HG03103 (cell line): Measurements from ENCODE around the gene KANSL1.

ENCODE experiments used
- ATAC-seq: cut with Tn5 transposase; IDR thresholded peaks from one replicate; pipeline ENCODE4 v1.9.1; 2021; ENCODE audit warnings: low read depth; ENCODE audit not compliant: unreplicated experiment

The KANSL1 gene

GRCh38 chr17:45991341-45991740, 201.9 kb downstream of the KANSL1 start:
- no peak for ATAC-seq

- ATAC-seq, result no peak
Measured at GRCh38 chr17:45990886-45991285, 202.3 kb downstream of the KANSL1 start.

DNA sequence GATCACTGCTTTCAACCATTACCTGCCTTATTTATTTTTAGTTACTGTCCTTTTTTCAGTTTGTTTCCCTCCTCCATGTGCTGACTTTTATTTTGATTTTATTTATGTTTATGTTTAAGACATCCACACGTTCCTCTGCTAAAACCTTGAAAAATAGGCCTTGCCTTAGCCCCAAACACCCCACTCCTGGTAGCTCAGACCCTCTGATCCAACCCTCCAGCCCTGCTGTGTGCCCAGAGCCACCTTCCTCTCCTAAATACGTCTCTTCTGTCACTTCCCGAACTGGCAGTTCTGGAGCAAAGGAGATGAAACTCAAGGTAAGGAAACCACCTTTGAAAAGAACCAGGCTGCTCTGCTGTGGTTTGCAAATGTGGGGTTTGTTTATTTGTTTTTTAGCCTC, 203.5 kb downstream of the KANSL1 start:
- no peak for ATAC-seq

GRCh38 chr17:45987706-45988105, 205.5 kb downstream of the KANSL1 start:
- no peak for ATAC-seq

DNA sequence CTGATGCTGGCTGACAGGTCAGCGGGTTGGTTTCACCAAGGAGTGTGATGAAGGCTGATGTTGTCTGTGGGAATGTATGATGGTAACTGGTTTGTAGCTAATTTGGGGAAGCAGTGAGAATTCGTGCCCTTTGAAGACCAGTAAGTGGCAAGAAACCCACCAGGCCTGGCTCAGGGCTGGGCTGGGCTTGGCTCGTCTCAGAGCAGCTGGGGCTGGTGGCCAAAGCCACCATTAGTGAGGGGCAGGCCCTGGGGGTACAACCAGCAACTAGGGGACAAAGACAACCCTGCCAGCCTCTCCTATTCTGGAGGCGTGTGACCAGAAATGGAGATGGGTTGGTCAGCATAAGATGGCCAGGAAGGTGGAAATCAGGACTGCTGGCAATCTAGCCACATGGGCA, 207.2 kb downstream of the KANSL1 start:
- ATAC-seq, result no peak

DNA sequence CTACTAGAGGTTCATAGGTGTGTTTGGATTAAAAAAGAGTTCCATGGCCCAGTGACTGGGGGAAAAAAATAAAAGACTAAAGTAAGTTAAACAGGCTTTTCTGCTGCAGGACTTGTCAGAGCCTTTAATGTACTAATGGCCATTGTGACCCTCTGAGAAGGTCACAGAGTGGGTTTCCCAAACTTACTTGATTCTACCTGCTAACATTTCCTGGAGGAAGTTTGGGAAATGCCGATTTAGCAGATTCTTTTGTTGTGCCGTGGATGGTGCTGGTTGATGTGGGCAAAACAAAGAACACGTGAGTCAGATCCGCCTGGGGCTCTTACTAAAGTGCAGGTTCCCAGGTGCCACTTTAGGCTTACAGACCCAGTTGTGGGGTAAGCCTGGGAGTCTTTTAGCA, 207.8 kb downstream of the KANSL1 start:
- ATAC-seq, result no peak

- ATAC-seq, result no peak
Measured at GRCh38 chr17:45984368-45984767, 208.9 kb downstream of the KANSL1 start.

- ATAC-seq, result no peak
Measured at GRCh38 chr17:45983614-45984310, 209.5 kb downstream of the KANSL1 start.

DNA sequence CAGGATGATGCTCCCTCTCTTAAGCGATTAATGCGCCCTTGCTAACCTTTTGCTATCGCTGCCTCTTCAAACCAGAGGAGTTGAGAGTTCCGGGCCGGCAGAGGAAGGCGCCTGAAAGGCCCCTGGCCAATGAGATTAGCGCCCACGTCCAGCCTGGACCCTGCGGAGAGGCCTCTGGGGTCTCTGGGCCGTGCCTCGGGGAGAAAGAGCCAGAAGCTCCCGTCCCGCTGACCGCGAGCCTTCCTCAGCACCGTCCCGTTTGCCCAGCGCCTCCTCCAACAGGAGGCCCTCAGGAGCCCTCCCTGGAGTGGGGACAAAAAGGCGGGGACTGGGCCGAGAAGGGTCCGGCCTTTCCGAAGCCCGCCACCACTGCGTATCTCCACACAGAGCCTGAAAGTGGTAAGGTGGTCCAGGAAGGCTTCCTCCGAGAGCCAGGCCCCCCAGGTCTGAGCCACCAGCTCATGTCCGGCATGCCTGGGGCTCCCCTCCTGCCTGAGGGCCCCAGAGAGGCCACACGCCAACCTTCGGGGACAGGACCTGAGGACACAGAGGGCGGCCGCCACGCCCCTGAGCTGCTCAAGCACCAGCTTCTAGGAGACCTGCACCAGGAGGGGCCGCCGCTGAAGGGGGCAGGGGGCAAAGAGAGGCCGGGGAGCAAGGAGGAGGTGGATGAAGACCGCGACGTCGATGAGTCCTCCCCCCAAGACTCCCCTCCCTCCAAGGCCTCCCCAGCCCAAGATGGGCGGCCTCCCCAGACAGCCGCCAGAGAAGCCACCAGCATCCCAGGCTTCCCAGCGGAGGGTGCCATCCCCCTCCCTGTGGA, 210.2 kb downstream of the KANSL1 start:
- ATAC-seq, result no peak

- no peak for ATAC-seq
Measured at GRCh38 chr17:45981306-45981705, 211.9 kb downstream of the KANSL1 start.

DNA sequence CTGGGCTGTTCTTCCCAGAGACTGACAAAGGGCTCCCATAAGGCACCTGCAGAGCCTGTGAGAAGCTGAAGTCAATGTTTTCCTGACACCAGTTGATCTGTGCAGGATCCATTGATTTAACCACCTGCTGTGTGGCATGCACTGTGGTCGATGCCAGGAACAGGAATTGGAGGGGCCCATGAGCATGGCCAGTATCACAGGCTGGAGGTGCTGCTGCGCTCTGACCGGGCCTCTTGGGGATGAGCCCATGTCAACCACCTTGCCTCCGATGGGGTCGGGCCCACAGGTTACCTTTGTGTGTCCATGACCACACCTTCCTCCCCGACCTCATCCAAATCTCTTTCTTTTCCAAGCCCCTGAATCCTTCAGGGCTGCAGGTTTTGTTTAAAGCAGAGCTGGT, 212.4 kb downstream of the KANSL1 start:
- no peak for ATAC-seq
